GM19395 (cell line): ENCODE results near the gene CSPG4.
"Not testable (repeated sequence)": the region's sequence is repeated elsewhere in the genome, so short reads cannot be mapped to it uniquely, and the experiment has no call there.

Experiments used
- ATAC-seq: cut with Tn5 transposase; IDR thresholded peaks from one replicate; pipeline ENCODE4 v1.9.1; 2021; ENCODE audit warnings: mild to moderate bottlenecking, moderate library complexity; ENCODE audit not compliant: unreplicated experiment

The CSPG4 gene

GRCh38 chr15:75742346-75742745 is 29.7 kb upstream of the CSPG4 start:
- not testable (repeated sequence) for ATAC-seq

- ATAC-seq = no peak
Measured at GRCh38 chr15:75739791-75740190, 27.1 kb upstream of the CSPG4 start.

- peak; percentile 96 for ATAC-seq
Measured at GRCh38 chr15:75738647-75739325, 26.1 kb upstream of the CSPG4 start.

- ATAC-seq = no peak
Measured at GRCh38 chr15:75738014-75738646, 25.5 kb upstream of the CSPG4 start.

- ATAC-seq = not testable (repeated sequence)
Measured at GRCh38 chr15:75737116-75738013, 24.7 kb upstream of the CSPG4 start.

- no peak for ATAC-seq
Measured at GRCh38 chr15:75736256-75736655, 23.6 kb upstream of the CSPG4 start.

- ATAC-seq = not testable (repeated sequence)
Measured at GRCh38 chr15:75734861-75735760, 22.5 kb upstream of the CSPG4 start.

- ATAC-seq = no peak
Measured at GRCh38 chr15:75733761-75734651, 21.4 kb upstream of the CSPG4 start.

GRCh38 chr15:75732809-75733451 is 20.3 kb upstream of the CSPG4 start:
- no peak for ATAC-seq

GRCh38 chr15:75732177-75732808 is 19.6 kb upstream of the CSPG4 start:
- ATAC-seq = no peak

- no peak for ATAC-seq
Measured at GRCh38 chr15:75731248-75732151, 18.9 kb upstream of the CSPG4 start.

GRCh38 chr15:75730376-75731247 is 18.0 kb upstream of the CSPG4 start:
- ATAC-seq = not testable (repeated sequence)

- no peak for ATAC-seq
Measured at GRCh38 chr15:75729326-75730069, 16.9 kb upstream of the CSPG4 start.

GRCh38 chr15:75727851-75728715 is 15.4 kb upstream of the CSPG4 start:
- no peak for ATAC-seq

GRCh38 chr15:75727031-75727531 is 14.4 kb upstream of the CSPG4 start:
- no peak for ATAC-seq
